Ishikawa (cell line): Measurements from ENCODE around the gene PCDHB5.

ENCODE experiments used
- RAD21 ChIP-seq: IDR thresholded peaks from 2 replicates; pipeline ENCODE4 v1.6.1; 2012; ENCODE audit warnings: low read depth
- YY1 ChIP-seq: IDR thresholded peaks from 2 replicates; pipeline ENCODE4 v1.6.1; 2012; ENCODE audit warnings: low read depth
- ZBTB7A ChIP-seq: IDR thresholded peaks from 2 replicates; pipeline ENCODE4 v1.6.1; 2012; ENCODE audit warnings: low read depth
- TF ChIP-seq, protein P1 (sequence below): IDR thresholded peaks from 2 replicates; pipeline ENCODE4 v1.6.1; 2012; ENCODE audit warnings: low read depth, mild to moderate bottlenecking
- TF ChIP-seq, protein P2 (sequence below): IDR thresholded peaks from 2 replicates; pipeline ENCODE4 v1.6.1; 2012

DNA sequence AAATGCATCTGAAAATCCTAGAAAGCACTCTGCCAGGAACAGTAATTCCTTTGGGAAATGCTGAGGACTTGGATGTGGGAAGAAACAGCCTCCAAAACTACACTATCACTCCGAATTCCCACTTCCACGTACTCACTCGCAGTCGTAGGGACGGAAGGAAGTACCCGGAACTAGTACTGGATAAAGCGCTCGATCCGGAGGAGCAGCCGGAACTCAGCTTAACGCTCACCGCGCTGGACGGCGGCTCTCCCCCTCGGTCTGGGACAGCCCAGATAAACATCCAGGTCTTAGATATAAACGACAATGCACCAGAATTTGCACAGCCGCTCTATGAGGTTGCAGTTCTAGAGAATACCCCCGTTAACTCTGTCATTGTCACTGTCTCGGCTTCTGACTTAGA, 33.9 kb upstream of the PCDHB5 start:
- TF ChIP-seq RAD21 = no peak
- TF ChIP-seq, protein P1, sequence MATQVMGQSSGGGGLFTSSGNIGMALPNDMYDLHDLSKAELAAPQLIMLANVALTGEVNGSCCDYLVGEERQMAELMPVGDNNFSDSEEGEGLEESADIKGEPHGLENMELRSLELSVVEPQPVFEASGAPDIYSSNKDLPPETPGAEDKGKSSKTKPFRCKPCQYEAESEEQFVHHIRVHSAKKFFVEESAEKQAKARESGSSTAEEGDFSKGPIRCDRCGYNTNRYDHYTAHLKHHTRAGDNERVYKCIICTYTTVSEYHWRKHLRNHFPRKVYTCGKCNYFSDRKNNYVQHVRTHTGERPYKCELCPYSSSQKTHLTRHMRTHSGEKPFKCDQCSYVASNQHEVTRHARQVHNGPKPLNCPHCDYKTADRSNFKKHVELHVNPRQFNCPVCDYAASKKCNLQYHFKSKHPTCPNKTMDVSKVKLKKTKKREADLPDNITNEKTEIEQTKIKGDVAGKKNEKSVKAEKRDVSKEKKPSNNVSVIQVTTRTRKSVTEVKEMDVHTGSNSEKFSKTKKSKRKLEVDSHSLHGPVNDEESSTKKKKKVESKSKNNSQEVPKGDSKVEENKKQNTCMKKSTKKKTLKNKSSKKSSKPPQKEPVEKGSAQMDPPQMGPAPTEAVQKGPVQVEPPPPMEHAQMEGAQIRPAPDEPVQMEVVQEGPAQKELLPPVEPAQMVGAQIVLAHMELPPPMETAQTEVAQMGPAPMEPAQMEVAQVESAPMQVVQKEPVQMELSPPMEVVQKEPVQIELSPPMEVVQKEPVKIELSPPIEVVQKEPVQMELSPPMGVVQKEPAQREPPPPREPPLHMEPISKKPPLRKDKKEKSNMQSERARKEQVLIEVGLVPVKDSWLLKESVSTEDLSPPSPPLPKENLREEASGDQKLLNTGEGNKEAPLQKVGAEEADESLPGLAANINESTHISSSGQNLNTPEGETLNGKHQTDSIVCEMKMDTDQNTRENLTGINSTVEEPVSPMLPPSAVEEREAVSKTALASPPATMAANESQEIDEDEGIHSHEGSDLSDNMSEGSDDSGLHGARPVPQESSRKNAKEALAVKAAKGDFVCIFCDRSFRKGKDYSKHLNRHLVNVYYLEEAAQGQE = no peak
- no peak for TF ChIP-seq YY1
- no peak for TF ChIP-seq ZBTB7A
- TF ChIP-seq, protein P2, sequence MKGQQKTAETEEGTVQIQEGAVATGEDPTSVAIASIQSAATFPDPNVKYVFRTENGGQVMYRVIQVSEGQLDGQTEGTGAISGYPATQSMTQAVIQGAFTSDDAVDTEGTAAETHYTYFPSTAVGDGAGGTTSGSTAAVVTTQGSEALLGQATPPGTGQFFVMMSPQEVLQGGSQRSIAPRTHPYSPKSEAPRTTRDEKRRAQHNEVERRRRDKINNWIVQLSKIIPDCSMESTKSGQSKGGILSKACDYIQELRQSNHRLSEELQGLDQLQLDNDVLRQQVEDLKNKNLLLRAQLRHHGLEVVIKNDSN = no peak
